K562 (cell line): ENCODE data around the gene CYS1.
"Not testable (repeated sequence)": the region's sequence is repeated elsewhere in the genome, so short reads cannot be mapped to it uniquely, and the experiment has no call there.

Source experiments
- ELF2 ChIP-seq: fragments of 250-450 bp; sonication (Bioruptor Pico); IDR thresholded peaks from 2 replicates; pipeline ENCODE4 v1.5.0; 2021; ENCODE audit warnings: mild to moderate bottlenecking
- EP300 ChIP-seq: IDR thresholded peaks from 2 replicates; pipeline ENCODE4 v1.6.1; 2012; ENCODE audit warnings: low read length, improper control_type of control experiment
- MEF2A ChIP-seq: IDR thresholded peaks from 2 replicates; pipeline ENCODE4 v1.6.1; 2011; ENCODE audit warnings: low read depth, mild to moderate bottlenecking, low read length, moderate library complexity; ENCODE audit not compliant: control insufficient read depth
- SMARCC2 ChIP-seq: fragments of 450-650 bp; IDR thresholded peaks from 2 replicates; pipeline ENCODE4 v1.6.1; 2017; ENCODE audit warnings: antibody characterized with exemption, moderate library complexity, mild to moderate bottlenecking, low read depth
- SRF ChIP-seq, 2 experiments: fragments of 250-450, 450-650 bp in 1 of 2; sonication (Bioruptor Pico) in 1 of 2; sonication (generic) in 1 of 2; formaldehyde crosslinking; IDR thresholded peaks; 2 replicates each; pipeline versions ENCODE4 v1.5.0 to v1.5.1; 2020 to 2022; ENCODE audit warnings: mild to moderate bottlenecking in 1 of 2, missing genetic modification reagents in 1 of 2
- ZNF408 ChIP-seq: fragments of 250-450 bp; sonication (Bioruptor Pico); IDR thresholded peaks from 2 replicates; pipeline ENCODE4 v1.4.0; 2020; ENCODE audit warnings: low read depth, mild to moderate bottlenecking, moderate library complexity
- TF ChIP-seq, protein P1 (sequence below): fragments of 150-350 bp; IDR thresholded peaks from 2 replicates; pipeline ENCODE4 v1.6.1; 2014; ENCODE audit warnings: low read depth, mild to moderate bottlenecking, low read length, borderline replicate concordance
- TF ChIP-seq, protein P2 (sequence below): fragments of 250-450 bp; sonication (Bioruptor Pico); IDR thresholded peaks from 2 replicates; pipeline ENCODE4 v1.5.0; 2021; ENCODE audit warnings: mild to moderate bottlenecking, borderline replicate concordance
- TF ChIP-seq, protein P3 (sequence below): sonication (generic); formaldehyde crosslinking; IDR thresholded peaks from 2 replicates; pipeline ENCODE4 v1.9.0; 2022; ENCODE audit warnings: mild to moderate bottlenecking, missing genetic modification reagents

DNA sequence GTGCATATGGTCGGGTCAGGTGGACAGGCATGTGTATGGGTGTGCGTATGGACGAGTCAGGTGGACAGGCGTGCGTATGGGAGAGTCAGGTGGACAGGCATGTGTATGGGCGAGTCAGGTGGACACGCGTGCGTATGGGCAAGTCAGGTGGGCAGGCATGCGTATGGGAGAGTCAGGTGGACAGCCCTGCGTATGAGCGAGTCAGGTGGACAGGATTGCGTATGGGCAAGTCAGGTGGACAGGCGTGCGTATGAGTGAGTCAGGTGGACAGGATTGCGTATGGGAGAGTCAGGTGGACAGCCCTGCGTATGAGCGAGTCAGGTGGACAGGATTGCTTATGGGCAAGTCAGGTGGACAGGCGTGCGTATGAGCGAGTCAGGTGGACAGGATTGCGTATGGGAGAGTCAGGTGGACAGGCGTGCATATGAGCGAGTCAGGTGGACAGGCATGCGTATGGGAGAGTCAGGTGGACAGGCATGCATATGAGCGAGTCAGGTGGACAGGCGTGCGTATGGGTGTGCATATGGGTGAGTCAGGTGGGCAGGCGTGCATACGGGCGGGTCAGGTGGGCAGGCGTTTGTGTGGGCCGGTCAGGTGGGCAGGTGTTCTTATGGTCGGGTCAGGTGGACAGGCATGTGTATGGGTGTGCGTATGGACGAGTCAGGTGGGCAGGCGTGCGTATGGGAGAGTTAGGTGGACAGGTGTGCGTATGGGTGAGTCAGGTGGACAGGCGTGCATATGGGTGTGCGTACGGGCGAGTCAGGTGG is 66.4 kb downstream of the CYS1 start:
- TF ChIP-seq ELF2 (CRISPR knock-in tag); MEF2A; ZNF408 (CRISPR knock-in tag); SRF (CRISPR knock-in tag; IDR thresholded peaks at IDR 0.05); SMARCC2; EP300: not testable (repeated sequence)
- TF ChIP-seq, protein P1, sequence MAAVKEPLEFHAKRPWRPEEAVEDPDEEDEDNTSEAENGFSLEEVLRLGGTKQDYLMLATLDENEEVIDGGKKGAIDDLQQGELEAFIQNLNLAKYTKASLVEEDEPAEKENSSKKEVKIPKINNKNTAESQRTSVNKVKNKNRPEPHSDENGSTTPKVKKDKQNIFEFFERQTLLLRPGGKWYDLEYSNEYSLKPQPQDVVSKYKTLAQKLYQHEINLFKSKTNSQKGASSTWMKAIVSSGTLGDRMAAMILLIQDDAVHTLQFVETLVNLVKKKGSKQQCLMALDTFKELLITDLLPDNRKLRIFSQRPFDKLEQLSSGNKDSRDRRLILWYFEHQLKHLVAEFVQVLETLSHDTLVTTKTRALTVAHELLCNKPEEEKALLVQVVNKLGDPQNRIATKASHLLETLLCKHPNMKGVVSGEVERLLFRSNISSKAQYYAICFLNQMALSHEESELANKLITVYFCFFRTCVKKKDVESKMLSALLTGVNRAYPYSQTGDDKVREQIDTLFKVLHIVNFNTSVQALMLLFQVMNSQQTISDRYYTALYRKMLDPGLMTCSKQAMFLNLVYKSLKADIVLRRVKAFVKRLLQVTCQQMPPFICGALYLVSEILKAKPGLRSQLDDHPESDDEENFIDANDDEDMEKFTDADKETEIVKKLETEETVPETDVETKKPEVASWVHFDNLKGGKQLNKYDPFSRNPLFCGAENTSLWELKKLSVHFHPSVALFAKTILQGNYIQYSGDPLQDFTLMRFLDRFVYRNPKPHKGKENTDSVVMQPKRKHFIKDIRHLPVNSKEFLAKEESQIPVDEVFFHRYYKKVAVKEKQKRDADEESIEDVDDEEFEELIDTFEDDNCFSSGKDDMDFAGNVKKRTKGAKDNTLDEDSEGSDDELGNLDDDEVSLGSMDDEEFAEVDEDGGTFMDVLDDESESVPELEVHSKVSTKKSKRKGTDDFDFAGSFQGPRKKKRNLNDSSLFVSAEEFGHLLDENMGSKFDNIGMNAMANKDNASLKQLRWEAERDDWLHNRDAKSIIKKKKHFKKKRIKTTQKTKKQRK = not testable (repeated sequence)
- TF ChIP-seq, protein P2, sequence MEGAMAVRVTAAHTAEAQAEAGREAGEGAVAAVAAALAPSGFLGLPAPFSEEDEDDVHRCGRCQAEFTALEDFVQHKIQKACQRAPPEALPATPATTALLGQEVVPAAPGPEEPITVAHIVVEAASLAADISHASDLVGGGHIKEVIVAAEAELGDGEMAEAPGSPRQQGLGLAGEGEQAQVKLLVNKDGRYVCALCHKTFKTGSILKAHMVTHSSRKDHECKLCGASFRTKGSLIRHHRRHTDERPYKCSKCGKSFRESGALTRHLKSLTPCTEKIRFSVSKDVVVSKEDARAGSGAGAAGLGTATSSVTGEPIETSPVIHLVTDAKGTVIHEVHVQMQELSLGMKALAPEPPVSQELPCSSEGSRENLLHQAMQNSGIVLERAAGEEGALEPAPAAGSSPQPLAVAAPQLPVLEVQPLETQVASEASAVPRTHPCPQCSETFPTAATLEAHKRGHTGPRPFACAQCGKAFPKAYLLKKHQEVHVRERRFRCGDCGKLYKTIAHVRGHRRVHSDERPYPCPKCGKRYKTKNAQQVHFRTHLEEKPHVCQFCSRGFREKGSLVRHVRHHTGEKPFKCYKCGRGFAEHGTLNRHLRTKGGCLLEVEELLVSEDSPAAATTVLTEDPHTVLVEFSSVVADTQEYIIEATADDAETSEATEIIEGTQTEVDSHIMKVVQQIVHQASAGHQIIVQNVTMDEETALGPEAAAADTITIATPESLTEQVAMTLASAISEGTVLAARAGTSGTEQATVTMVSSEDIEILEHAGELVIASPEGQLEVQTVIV (CRISPR knock-in tag) = not testable (repeated sequence)
- TF ChIP-seq, protein P3, sequence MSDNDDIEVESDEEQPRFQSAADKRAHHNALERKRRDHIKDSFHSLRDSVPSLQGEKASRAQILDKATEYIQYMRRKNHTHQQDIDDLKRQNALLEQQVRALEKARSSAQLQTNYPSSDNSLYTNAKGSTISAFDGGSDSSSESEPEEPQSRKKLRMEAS (CRISPR knock-in tag) = not testable (repeated sequence)
